ENCODE measurements around the gene TRABD.

TRABD gene

DNA sequence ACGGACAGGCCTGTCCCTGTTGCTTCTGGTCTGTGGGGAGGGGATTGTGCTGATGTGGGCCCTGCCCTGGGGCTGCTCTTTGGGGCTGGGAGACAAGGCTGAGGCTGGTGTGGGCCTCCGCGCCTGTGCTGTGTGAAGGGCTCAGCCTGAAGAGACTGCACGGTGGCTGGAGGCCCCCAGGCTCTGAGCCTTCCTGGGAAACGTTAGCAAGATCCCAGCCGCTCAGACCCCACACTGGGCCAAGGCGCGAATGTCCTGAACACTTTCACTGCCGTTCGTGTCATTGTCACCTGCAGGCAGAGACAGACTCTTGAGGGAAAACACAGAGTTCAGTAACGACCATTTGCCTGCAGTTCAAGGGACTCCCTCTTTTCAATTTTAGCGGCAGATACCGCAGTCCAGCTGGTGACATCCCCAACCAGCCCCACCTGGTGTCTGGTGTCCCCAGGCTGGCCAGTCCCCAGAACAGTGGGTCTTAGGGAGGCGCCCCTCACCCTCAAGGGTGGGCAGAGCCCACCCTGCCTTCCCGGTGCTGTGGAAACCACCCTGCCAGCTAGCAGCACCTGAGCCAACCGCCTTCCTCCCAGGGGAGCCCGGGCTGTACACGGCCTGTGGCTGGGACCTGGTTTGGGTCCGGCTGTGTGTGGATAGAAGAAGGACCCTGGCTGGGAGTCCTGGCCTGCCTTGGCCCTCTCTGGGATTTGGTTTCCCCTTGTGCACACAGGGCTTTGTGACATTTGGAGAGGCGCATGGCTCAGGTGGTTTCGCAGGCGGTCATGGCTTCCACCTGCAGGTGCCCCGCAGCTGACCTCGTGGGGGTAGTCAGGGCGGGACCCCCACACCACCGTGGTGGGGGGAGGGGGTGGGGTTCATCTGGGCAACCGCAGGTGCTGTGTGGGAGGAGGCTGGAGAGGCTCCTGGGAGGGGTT, 9.5 kb upstream of the TRABD start:
- no peak for DNase-seq

DNA sequence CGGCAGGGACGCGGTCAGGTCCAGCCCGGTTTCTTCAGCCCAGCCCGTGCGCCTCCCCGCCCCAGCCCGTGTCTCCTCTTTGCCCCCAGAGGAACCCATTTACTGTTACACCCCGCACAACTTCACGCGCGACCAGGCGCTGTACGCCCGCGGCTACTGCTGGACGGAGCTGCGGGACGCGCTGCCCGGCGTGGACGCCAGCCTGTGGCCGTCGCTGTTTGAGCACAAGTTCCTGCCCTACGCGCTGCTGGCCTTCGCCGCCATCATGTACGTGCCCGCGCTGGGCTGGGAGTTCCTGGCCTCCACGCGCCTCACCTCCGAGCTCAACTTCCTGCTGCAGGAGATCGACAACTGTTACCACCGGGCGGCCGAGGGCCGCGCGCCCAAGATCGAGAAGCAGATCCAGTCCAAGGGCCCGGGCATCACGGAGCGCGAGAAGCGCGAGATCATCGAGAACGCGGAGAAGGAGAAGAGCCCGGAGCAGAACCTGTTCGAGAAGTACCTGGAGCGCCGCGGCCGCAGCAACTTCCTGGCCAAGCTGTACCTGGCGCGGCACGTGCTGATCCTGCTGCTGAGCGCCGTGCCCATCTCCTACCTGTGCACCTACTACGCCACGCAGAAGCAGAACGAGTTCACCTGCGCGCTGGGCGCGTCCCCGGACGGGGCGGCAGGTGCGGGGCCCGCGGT, 8.7 kb upstream of the TRABD start:
- DNase-seq, result no peak

DNA sequence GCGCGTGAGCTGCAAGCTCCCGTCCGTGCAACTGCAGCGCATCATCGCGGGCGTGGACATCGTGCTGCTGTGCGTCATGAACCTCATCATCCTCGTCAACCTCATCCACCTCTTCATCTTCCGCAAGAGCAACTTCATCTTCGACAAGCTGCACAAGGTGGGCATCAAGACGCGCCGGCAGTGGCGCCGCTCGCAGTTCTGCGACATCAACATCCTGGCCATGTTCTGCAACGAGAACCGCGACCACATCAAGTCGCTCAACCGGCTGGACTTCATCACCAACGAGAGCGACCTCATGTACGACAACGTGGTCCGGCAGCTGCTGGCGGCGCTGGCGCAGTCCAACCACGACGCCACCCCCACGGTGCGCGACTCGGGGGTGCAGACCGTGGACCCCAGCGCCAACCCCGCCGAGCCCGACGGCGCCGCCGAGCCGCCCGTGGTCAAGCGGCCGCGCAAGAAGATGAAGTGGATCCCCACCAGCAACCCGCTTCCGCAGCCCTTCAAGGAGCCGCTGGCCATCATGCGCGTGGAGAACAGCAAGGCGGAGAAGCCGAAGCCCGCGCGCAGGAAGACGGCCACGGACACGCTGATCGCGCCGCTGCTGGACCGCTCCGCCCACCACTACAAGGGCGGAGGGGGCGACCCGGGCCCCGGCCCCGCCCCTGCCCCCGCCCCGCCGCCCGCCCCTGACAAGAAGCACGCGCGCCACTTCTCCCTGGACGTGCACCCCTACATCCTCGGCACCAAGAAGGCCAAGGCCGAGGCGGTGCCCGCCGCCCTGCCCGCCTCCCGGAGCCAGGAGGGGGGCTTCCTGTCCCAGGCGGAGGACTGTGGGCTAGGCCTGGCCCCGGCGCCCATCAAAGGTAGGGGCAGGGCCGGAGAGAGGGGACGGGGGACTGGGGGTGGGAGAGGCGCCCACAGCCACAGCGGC, 7.9 kb upstream of the TRABD start:
- no peak for DNase-seq

DNA sequence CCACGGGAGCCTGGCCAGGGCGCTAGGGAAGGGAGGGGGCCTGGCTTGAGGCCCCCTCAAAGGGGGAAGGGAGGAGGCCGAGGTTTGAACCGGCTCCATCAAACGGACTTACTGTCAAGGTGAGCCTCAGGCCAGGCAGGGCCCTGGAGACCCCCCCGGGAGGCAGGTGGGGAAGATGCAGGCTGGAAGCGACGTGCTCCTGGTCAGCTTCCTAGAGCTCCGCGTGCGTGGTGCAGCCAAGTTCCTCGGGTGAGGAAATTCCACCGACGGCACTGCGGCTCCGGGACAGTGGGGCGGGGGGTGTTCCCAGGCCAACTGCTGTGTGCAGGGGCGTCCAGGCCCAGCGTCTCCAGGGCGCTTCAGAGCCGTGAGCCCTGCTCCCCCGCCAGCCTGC, 7.2 kb upstream of the TRABD start:
- no peak for DNase-seq

DNA sequence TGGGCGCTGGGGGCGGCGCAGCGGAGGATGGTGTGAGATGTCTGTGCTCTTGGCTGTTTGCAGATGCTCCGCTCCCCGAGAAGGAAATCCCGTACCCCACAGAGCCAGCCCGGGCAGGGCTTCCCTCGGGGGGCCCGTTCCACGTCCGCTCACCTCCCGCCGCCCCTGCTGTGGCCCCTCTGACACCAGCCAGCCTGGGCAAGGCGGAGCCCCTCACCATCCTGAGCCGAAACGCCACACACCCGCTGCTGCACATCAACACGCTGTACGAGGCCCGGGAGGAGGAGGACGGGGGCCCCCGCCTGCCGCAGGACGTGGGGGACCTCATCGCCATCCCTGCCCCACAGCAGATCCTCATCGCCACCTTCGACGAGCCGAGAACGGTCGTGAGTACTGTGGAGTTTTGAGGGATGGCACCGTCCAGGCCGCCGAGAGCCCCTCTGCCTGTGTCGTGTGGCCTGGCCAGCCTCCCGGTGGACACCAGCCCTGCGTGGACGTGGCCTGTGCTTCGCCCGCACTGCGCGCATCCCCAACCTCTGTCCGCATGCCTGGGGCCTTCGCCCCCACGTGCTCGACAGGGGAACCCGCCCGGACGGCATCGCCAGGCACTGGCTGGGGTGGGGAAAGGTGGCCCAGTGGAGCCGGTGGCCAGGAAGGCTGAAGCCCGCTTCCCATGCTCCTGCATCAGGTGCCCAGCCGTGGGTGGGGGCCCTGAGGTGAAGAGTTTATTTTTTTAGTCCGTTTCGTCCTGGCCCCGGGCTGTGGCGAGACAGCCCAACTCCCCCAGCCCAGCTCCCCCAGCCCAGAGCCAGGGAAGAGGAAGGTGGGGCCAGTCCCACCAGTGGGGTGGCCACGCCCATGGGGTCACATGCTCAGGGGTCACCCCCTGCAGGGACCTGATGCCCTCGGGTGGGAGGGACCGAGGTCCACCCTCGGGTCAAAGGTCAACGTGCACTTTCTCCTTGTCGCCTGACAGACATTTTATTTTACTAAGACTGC, 6.5 kb upstream of the TRABD start:
- DNase-seq, result no peak

DNA sequence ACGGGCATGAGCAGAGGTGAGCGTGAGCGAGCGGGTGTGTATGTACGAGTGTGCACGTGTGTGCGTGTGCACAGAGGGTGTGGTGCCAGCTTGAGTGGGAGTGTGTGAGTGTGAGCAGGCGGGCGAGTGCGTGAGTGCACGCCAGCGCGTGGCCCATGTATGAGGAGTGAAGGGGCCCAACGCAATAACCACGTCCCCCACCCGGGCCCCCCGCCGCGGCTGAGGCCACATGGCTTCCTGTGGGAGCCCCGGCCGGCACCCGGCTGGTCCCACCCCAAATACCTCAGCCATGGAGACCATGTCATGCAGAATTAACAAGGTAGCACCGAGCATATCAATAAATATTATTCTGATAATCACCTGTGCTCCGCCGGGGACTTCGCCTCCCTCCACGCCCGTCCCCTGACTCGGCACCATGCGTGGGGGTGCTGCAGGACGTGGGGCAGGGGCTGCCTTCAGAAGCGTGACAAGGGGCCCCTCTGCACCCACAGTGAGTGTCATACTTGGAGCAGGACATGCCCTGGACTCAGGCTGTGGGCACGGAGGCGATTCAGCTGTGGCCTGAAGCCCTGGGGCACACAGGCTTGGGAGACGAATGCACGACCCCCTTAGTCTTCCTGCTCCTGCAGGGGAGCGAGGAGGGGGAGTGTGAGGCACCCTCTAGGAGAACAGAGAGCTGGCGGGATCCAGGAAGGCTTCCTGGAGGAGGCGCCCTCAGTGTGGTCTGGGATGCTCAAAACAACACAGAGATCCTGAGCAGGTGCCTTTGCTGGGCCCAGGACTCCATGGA, 5.6 kb upstream of the TRABD start:
- no peak for DNase-seq

DNA sequence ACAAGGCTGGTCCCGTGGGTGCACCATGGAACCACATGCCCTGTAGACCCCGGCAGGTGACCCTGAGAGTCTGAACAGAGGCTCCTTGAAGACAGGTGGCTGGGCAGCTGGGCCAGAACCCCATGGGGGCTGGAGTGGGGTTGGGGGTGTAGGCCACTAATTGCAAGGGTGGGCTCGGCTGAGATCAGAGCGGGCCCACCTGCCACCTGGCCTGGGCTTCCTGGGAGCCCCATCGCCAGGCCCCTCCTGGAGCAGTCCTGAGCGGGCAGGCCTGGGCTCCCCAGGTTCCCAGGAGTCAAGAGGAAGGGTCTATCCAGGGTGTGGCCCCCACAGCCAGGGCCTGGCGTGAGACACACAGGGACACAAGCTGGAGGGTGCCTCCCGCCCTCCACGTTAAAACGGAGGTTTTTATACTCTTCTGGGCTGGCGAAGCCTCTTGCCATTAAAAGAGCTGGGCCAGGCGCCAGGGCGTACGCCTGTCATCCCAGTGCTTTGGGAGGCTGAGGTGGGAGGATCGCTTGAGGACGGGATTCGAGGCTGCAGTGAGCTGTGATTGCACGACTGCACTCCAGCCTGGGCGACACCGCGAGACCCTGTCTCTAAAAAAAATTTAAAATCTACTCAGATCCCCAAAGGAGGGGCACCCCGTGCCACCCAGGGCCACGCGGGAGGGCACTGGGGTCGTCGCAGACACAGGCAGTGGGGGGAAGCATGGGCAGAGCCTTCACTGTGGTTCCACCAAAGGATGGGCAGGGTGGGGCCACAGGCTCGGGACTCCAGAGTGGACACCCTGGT, 4.8 kb upstream of the TRABD start:
- DNase-seq, result no peak

DNA sequence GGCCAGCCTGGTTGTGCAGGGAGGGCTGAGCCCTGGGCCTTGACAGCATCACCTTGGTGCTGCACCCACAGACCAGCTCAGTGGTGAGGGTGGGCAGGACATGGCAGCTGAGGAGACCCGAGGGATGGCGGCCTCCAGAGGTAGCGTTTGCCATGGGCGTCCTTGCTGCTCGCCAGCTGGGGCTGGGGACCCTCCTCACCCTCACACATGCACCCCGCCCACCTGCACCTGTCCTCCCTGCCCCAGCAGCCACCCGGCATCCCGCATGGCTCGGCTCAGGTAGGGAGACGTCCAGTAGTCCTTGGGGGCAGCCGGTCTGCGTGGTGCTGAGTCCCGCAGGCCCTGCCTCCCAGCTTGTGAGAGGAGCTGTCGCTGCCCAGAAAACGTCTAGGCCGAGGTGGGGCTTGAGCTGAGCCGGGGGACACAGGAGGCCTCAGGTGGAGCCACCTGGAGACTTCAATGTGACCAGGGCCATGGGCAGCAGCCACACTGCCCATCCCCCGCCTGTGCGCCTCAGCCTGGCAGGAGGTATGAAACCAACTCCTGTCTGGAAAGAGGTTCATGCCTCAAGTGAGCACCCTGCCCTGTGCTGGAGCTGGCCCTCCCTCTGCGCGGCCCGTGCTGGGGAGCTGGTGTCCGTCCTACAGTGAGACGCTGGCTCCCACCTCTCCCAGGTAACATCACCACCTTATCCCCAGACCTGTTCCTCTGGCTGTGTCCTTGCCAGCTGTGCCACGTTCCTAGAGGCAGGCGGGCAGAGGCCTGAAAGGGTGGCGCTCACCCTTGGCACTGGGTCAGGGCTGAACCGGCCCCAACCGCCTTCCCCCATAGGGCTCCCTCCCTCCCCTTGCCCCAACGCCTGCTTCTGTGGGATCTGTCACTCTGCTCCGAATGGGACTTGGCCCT, 3.3 kb upstream of the TRABD start:
- no peak for DNase-seq

DNA sequence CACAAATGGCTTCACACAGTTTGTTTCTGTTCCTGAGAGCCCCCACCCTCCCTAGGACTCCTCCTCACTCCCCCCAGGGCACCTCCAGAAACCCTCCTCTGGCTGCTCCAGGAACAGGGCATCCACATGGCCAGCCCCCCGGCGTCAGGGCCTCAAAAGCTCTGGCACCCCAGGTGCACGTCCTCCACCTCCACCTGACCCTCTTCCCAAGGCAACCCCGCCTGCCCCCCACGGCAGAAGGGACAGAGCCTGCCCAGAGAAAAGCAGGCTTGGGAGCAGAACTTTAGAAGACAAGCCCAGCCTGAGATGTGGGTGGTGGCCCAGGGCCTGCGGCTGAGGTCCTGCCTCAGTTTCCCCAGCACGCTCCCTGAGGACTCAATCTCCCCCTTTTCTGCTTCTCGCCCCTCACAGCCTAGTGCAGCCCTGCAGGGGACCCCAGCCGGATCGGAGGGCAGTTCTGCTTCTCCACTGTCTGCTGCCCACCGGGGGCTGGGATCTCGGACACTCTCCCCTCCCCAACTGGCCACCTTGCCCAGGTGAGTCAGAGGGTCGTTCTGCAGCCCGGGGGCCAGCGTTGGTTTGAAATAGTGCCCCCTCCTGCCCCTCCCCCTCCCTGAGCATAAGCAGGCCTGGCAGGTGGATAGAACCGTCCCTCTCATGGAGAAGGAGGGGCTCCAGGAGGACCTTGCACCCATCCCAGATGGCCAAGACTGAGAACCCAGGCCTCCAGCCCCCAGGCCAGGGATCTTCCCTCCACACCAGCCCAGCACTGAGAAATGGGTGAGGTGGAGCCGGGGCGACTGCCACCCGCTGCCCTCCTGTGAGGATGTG, 2.4 kb upstream of the TRABD start:
- no peak for DNase-seq

DNA sequence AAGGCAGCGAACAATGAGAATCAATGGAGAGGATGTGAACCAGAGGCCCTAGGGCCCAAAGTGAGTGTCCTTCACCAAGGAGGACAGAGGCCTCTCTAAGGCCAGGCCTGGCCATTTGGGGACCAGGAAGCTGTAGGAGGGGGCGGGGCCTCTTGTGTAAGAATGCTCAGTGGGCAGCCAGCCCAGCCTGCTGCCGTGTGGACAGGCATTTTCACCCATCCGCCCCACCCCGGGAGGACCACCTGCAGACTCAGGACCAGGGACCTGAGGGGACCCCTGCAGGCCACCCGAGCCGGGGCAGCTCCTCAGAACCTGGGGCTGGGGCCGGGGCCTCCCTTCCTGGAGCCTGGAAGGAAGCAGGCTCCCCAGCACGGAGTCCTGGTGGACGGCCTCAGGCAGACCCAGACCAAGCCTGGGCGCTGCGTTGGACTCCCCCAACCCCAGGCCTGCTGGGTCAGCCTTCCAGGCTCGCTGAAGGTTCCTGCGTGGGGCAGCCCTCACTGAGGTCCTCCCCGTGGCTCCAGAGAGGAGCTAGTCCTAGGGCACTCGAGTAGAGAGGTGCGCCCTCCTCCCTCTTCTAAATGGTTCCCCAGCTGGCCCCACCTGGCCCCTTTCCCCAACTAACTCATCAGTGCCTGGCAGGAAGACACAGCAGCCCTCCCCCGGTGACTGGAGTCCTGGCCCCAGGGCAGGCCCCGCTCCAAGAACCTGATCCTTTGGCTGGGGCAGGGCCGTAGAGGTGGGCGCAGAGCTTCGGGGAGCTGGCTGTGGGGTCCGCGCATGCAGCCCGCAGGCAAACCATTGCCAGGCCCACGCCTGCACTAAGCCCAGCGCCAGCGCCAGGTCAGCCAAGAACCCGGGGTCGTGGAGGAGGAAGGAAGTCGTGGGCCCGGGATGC, 1.5 kb upstream of the TRABD start:
- DNase-seq, result no peak

DNA sequence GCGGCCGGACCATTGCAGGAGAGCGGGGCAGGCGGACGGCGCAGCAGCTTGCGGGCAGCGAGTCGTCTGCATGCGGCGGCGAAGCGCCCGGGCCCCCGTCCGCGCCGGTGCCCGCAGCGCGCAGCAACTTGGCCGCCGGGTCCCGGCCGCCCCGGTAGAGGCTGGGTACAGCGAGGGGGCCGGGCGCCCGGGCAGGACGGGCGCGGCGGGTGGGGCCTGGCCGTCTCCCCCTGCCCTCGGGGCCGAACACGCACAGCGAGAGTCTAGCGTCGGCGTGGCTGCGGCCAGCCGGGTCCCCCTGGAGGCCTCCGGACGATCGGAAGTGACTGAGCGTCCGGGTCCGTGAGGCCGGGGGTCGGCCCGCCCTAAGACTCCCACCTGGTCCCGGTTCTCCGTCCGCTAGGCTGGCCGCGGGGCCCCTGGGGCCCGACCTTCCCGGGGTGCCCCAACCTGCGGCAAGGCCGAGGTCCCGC, 775 bp upstream of the TRABD start:
- no peak for DNase-seq

DNA sequence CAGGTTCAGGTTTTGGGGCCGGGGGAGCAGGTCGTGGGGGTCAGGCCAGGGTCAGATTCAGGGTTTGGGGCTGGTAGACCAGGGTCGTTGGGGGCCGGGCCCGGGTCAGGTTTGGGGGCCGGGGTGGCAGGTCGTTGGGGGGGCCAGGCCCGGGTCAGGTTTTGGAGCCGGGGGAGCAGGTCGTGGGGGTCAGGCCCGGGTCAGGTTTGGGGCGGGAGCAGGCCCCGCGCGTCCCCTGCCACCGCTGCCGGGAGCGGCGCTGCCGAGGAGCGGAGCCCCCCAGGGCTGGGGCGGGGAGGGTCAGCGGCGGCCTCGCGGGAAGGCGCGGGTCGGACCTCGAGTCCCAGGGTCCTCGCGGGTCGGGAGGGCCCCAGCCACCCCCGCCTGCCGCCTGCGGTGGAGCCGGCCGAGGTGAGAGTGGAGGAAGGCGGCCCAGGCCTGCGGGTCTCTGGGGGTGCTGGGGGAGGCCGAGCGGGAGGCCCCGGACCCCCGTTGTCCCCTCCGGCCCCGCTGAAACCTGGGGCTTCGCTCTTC, 535 bp downstream of the TRABD start:
- DNase-seq, result no peak

DNA sequence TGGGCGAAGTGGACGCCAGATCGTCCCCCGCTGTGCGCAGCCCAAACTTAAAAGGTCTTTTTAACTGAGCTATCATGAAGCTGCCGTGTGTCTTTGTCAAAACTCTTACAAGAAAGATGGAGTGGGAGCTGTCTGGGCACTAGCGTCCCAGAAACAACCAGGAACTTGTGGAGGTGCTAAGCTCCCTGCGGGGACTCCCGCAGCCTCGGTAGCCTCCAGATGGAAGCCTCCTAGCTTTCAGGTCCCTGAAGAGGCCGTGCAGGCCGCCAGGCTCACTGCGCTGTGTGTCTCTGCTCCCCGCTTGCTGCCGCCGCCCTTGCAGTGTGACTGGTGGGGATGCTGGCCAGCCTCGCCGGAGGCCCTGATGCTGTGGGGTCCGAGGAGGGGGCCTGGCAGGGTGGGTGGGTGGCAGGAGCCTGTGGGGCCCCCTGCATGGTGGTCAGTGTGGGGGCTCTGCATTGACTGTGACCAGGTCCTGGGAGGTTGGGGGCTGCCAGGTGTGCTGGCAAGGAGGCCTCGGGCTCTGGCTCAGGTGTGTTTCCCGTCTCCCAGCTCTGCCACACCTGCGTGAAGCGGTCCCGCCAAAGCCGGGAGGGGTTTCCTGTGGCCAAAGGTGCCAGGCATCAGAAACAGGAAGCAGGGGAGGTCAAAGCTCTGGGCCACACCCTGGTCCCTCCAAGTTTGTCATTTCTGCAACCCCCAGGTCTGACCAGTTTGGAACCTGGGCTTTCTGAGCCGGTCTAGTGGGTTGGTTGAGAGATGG, 1.2 kb downstream of the TRABD start:
- DNase-seq, result no peak

DNA sequence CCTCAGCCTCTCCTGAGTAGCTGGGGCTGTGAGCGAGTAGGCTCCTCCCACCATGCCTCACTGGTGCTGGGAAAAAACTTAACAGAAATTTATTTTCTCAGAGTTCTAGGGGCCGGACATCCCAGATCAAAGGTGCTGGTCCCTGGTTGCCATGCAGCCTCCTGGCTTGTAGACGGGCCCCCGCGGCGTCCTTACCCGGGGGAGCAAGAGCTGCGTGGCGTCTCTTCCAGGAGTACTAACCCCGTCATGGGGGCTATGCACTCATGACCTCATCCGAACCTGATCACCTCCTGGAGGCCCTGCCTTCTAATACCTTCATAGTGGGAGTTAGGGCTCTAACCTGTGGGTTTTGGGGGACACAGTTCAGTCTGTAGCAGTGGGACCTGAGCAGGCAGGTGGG, 2.6 kb downstream of the TRABD start:
- DNase-seq, result no peak

DNA sequence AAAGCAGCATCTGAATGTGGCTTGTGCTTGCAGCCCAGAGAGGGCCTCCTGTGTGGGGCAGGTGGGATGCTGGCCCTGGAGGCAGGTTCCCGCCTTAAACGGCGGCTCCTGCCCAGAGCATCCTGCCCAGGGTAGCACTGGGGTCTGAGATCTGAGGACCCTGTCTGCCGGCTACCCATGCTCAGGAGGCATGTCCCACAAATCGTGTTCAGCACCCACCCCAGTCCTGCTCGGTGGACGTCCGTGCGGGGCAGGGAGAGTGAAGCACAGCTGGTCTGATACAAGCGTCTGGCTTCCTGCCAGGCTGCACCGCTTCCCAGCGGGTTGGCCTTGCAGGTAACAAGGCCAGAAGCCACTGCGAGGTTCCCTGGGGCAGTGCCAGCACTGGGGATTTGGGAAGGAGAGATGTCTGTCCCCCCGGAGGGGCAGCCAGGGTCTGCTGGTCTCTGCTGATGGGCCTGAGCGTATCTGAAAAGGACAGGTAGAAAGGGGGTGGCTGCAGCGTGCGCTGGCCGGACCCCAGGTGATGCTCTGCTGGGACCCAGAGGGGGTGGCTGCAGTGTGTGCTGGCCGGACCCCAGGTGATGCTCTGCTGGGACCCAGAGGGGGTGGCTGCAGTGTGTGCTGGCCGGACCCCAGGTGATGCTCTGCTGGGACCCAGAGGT, 3.6 kb downstream of the TRABD start:
- no peak for DNase-seq

All from NCI-H1048 (cell line).